GM21723 (cell line): ENCODE results near the gene PPP1R12A.
"Not testable (repeated sequence)": the region's sequence is repeated elsewhere in the genome, so short reads cannot be mapped to it uniquely, and the experiment has no call there.

ENCODE experiments used
- ATAC-seq: cut with Tn5 transposase; IDR thresholded peaks from one replicate; pipeline ENCODE4 v1.9.1; 2021; ENCODE audit warnings: mild to moderate bottlenecking, moderate library complexity; ENCODE audit not compliant: unreplicated experiment

The PPP1R12A gene

GRCh38 chr12:79895804-79896203, 39.1 kb downstream of the PPP1R12A start:
- ATAC-seq, result no peak

DNA sequence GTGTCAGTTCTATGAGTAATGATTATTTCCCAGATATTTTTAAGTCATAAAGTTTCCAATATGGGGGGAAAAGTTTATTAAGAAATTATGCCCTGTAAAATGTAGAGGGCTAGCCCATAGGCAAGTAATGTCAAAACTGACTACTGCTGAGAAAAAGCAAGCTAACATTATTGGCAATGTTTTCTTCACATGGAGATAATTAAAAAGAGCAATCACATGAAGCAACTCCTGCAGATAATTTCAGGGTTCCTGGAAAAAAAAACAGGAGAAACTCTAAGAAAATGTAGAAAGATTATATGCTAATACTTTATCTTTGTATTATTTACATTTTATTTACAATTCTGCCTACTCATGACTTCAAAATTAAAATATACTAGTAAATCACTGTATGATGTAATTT, 39.8 kb downstream of the PPP1R12A start:
- no peak for ATAC-seq

DNA sequence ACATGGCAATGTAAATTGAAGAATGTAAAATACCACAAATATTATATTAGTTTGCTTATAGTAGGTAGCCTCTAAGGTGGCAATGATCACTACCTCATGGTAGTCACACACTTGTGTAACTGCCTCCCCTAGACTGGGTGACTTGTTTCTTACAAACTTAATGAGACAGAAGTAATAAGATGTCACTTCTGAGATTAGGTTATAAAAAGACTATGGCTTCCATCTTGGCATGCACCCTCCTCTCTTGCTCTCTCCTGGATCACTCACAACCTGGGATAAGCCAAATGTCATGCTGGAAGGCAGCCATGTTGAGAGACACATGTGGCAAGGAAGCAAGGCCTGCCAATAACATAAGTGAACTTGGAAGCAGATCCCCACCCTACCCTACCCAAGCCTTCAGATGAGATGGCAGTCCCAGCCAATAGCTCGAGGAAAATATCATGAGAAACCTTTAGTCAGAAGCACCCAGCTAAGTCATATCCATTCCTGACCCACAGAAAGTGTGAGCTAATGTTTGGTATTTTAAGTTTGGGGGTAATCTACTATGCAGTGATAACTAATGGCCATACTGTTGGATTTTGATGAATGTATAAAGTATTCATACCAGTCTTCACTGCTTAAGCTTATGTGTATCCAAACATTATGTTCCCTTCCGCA, 43.3 kb downstream of the PPP1R12A start:
- ATAC-seq, result no peak

GRCh38 chr12:79887890-79888289, 47.0 kb downstream of the PPP1R12A start:
- ATAC-seq, result no peak

DNA sequence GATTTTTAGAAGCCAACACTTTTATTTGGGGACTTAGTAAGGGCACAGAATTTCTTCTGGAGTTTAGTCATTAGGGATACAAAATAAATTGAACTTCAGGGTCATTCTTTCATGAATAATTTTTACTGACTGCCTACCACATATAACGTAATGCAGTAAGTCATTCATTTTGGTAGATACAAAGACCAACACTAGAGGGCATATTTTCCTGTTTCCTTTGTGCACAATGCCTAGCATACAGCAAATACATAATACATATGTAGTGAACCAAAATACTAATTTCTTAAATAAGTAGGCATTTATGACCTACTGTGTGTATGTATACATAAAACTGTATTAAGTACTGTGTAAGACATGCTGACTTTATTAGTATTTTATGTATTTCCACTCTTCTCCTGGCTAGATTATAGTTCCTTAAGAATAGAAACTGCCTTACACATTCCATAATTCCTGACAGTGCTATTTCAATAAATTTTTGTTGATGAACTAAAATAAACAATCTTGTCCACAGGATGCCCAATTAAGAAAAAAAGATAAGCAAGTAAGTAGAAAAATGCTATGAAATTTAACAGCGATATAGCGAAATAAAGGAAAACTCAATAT, 47.9 kb downstream of the PPP1R12A start:
- peak; percentile 74 for ATAC-seq

DNA sequence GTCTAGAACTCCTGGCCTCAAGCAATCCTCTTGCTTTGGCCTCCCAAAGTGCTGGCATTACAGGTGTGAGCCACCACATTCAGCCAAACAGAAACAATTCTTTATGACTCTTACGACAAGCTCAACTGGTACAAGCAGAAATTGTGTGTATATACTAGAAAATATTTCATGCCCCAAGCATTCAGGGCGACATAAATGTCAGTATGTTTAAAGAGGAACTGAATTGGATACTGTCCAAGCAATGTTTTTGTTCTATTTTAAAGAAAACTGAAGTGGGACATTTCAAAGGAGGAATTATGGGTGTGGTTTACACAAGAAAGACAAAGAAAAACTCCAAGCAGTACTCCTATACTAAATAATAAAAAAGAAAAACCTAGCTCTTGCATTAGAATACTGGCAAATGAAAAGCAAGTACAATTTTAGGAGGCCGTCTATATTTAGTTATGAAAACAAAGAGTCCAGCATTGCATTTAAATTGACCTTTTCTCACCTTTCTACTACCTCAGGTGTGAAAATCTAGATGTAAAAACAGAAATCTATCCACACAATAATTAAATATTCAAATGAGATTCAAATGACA, 48.9 kb downstream of the PPP1R12A start:
- ATAC-seq, result no peak

DNA sequence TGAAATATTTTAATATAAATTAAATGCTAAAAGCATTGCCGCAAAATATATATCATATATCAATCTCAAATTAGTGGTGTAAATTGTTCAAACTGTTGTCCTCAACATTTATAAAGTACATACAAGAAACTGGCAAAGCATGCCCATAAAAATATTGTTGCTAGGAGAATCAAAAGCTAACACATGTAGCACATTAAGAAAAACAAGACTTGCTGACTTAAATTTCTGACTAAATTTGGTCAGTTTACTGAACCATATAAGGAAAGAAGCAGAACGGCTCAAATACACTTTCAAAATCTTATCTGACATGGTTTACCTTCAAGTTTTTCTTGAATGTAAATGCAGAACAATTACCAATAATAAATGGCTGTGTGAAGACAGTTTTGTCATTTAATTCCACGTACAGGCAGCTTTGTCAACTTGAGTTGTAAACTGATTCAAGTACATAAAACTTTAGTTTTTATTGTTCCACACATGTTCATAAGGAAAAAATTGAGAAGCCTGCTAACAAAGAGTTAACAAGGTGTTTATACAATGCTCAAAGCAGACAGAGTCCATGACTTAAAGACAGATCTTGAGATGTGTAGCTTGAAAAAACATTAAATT, 50.4 kb downstream of the PPP1R12A start:
- ATAC-seq, result no peak

DNA sequence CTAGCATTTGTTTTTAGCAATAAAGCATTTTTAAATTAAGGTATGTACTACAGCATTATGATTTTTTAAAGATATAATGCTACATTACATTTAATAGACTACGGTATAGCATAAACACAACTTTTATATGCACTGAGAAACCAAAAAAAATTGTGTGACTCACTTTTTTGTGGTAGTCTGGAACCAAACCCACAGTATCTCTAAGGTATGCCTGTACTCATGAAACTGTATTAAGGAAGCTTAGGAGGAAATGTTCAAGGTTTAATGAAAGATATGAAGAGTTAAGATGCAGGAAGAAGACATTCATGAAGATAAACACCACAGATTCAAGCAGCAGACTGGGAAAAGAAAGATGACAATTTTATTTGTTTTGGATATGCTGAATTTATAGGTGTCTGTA, 51.7 kb downstream of the PPP1R12A start:
- no peak for ATAC-seq

- ATAC-seq, result no peak
Observed at GRCh38 chr12:79881351-79881750, 53.5 kb downstream of the PPP1R12A start.

DNA sequence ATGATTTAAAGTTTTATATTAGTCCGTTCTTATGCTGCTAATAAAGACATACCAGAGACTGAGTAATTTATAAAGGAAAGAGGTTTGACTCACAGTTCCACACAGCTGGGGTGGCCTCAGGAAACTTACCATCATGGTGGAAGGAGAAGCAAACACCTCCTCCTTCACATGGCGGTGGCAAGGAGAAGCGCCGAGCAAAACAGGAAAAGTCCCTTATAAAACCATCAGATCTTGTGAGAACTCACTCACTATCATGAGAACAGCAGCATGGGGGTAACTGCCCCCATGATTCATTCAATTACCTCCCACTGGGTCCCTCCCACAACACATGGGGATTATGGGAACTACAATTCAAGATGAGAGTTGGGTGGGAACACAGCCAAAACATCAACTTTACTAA, 56.4 kb downstream of the PPP1R12A start:
- ATAC-seq, result not testable (repeated sequence)

- ATAC-seq, result no peak
Observed at GRCh38 chr12:79877246-79877645, 57.7 kb downstream of the PPP1R12A start.

GRCh38 chr12:79874665-79875064, 60.2 kb downstream of the PPP1R12A start:
- ATAC-seq, result no peak

DNA sequence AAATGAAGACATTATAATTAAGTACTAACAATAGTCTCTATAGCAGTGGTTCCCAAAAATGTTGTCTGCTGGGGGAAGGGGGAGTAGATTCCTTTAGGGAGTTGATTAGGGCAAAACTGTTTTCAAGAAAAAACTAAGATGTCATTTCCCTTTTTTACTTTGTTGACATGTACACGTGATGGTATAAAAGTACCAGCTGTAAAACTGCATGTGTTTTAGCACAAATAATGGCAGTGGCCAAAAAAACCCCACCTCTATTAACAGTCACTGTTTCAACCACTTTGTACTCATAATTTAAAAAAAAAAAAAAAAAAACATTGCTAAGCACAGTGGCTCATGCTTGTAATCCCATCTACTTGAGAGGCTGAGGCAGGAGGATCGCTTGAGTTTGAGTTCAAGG, 61.7 kb downstream of the PPP1R12A start:
- peak; percentile 77 for ATAC-seq

DNA sequence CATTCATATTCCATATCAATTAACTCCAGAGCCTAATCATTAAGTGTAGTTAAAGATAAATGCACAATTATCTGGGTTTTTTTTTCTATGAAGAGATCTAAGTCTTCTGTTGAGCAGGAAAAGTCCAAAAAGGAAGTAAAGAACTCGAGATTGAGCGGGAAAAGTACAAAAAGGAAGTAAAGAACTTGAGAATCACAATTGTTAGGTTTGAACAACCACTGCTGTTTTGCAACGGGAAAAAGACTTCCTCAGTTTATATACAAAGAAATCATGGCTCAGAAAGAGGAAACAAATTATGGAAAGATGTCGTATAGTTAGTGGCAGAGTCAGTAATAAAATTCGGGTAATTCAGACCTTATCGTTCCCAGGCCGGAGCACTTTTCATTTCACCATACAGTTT, 63.3 kb downstream of the PPP1R12A start:
- no peak for ATAC-seq

DNA sequence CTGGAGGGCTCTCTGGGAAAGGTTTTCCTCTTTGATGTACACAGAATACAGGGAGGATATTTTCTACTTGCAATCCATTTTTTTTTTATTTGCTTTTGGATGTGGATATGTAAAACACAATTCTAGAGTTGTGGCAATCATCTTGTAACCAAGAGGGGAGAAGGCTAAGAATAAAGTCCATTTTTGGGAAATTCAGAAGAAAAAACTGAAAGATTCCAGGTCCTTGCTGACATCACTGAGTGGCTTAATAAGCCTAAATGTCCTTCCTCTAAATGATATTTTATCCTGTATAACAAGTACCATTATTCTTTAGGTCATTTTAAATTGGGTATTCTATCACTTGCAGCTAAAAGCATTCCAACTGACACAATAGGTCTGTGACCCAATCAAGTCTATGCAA, 64.0 kb downstream of the PPP1R12A start:
- ATAC-seq, result no peak

DNA sequence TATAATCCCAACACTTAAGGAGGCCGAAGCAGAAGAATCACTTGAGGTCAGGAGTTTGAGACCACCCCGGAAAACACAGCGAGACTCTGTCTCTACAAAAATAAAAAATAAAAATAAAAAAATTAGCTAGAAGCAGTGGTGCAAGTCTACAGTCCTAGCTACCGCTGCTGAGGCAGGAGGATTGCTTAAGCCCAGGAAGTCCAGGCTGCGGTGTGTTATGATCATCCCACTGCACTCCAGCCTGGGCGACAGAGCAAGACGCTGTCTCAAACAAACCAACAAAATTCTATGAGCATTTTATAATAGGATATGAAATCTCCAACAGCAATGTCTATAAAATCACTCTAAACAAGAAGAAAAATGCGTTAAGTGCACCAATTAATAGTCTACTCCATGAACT, 75.3 kb downstream of the PPP1R12A start:
- ATAC-seq, result no peak

DNA sequence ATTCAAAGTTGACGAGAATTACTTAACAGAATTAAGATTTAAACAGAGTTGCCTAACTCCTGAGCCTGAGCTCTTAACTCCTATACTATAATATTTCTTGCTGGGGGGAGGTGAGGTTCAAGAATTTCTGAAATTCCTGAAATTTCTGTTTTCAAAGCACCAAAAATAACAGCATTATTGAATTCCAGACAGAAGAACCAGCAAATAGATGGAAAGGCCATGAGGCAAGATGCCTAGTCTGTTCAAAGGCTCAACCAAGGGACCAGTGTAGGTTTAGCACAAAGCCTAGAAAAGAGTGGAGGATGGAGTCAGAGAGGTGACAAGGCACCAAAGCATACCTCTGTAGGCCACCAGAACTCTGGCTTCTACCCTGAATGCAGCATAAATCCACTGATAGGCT, 76.4 kb downstream of the PPP1R12A start:
- no peak for ATAC-seq

GRCh38 chr12:79857675-79858074, 77.2 kb downstream of the PPP1R12A start:
- ATAC-seq, result no peak

GRCh38 chr12:79850610-79851299, 84.1 kb downstream of the PPP1R12A start:
- ATAC-seq, result no peak

DNA sequence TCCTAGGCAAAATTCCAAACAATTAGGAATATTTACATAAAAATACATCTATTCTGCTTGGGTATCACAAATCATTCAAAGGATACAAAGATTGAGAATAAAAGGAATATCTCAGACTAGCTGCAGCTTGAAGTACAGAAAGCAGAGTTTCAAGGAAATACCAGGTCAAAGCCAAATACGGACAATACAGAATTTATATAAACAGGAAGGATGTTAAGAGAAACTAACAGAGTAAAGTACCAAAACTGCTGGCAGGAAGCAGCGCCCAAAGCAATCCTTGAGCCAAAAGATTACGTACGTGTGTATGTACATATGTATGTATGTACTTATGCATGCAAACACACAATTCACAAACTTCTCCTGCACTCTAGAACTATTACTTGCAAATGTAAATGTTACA, 86.6 kb downstream of the PPP1R12A start:
- ATAC-seq, result no peak

DNA sequence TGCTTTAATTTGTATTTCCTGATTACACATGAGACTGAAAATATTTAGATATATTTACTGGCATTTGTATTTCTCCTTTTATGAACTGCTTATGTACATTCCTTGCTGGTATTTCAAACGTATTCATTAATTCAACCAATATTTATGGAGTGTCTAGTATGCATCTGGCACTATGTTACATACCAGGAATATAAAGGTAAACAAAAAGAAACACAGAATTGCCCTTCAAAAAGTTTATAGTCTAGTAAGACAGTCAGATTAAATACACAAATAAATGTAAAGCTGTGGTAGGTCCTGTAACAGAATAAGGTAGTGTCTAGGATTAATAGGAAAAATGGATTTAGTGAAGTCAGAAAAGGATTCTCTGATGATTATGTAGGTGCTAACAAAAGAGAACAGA, 87.5 kb downstream of the PPP1R12A start:
- no peak for ATAC-seq

- ATAC-seq, result no peak
Observed at GRCh38 chr12:79844693-79845092, 90.2 kb downstream of the PPP1R12A start.
